Posterior cingulate gyrus (tissue), 11 donors: ENCODE results near the gene TRERF1.
"Not testable (repeated sequence)": the region's sequence is repeated elsewhere in the genome, so short reads cannot be mapped to it uniquely, and the experiment has no call there.

Source experiments
- DNase-seq, 10 donors: peaks; one replicate each; pipeline versions ENCODE4 v3.0.0 to v3.0.0-alpha.2; 2020 to 2021; ENCODE audit warnings: mixed read lengths in 3 of 10
- intact Hi-C: fragments of 100-400 bp; cut with DNase I; formaldehyde crosslinking; loops from one replicate; pipeline ENCODE4 v1.15.1; 2023

Gene TRERF1

DNA sequence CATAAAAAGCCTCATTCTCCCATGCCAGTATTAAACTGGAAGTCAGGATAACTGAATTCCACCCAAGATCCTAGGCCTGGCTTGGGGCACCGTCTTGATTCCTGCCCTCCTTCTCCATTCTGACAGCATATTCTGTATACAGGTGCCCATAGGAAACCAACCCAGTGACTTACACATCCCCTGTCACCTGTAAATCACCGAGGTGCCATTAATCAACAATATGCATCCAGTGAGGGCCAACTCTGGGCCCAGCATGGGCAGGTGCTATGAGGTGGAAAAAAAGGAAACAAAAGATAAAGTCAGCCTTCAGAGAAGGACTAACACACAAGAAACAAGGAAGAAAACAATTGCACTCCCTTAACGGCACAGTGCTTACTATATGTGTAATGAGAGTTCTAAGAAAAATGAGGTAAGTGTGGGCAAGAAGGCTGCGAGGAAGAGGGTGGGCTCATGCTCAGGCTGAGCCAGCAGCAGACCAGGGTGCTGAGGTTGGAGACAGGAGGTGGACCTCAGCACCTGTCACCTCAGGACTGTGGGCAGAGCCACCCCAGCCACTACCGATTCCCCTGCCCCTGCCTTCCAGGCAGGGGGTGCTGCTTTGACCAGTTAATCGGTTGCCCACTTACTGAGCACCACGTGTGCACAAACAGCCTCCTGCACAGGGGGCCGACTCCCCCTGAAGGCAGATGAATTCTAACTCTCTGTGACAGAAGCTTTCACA, 105.9 kb downstream of the TRERF1 start:
- intact Hi-C loops, result no loop called here
- DNase-seq, result no peak

DNA sequence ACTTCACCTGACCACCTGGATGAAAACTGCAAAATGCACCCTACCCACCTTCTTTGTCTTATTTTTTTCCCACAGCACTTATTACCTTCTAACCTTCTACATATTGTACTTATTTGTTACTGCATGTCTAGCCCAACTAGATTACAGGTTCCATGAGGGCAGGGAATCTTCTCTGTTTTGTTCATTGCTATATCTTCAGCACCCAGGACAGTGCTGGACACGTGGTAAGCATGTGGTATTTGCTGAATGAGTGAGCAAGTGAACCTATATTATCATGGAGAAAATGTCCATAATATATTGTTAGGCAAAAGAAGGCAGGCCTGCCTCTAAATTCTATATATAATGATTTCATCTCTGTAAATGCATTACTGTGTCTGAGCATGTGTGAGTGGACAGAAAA, 107.0 kb downstream of the TRERF1 start:
- intact Hi-C loops, result no loop called here
- no peak for DNase-seq

DNA sequence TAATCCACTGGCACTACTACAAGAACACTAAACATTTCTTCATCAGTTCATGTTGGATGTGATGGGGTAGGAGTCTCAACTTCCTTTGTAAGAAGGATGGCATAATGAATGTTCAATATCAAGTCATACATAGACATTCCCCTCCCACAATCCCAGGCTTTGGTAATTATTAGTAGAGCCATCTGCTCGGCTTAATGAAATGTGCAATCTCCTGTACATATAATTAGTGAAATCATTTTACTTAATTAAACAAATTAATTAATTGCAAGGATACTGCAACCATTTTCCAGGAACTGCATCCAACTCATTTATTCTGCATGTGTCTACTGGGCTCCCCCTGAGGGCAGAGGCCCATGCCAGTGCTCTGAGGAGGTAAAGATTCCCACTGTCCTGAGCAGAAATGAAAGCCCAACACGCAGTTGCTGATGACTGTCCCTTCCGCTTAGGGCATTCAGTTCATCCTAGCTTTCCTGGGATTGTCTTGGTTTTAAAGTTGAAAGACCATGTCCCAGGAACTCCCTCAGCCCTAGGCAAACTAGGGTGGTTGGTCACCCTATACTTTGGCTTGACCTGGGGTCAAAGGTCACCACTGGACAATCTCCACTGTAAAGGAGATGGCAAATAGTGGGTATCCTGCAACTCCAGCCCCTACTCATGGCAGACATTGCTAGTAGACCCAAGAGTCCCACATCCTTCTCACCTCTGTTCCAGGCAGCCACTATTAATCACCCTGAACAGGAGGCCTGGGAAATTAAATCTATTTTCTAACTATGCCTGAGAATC, 109.8 kb downstream of the TRERF1 start:
- DNase-seq, result no peak
- intact Hi-C loops, result no loop called here

- intact Hi-C loops, result no loop called here
- DNase-seq, result no peak
Observed at GRCh38 chr6:42341221-42341620, 110.5 kb downstream of the TRERF1 start.

DNA sequence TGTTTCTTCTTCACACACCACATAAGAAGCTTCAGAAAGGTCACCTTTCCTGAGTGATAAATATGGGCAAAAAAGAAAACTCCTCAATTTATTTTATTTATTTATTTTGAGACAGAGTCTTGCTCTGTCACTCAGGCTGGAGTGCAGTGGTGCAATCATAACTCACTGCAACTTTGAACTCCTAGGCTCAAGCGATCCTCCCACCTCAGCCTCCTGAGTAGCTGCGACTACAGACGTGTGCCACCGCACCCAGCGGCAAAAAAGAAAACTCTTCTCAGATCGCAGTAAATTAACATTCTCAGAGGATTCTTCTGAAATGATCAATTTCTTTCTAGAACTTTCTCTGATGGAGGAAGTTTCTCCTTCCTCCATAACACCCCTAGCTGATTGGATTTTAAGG, 111.2 kb downstream of the TRERF1 start:
- DNase-seq, result no peak
- intact Hi-C loops, result no loop called here

DNA sequence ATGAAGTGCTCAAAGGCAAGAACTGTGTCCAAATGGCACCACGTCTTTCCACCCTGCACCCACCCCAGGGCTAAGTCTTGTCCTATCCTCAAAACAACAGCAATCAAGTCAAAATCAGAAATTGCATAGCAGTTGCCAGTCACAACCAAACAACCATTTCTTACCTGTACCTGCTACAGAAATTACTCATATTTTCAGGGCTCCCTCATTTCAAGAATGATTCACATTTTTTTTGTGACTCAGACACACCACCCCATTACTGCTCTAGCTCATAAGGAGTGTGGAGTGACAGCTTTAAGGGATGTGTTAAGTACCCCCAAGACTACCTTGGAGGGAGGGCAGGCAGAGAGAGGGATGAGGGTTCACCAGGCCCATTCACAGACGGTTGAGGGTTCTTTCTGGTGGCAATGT, 111.7 kb downstream of the TRERF1 start:
- intact Hi-C loops, result no loop called here
- no peak for DNase-seq

- no peak for DNase-seq
- intact Hi-C loops, result no loop called here
Observed at GRCh38 chr6:42338744-42339222, 112.9 kb downstream of the TRERF1 start.

DNA sequence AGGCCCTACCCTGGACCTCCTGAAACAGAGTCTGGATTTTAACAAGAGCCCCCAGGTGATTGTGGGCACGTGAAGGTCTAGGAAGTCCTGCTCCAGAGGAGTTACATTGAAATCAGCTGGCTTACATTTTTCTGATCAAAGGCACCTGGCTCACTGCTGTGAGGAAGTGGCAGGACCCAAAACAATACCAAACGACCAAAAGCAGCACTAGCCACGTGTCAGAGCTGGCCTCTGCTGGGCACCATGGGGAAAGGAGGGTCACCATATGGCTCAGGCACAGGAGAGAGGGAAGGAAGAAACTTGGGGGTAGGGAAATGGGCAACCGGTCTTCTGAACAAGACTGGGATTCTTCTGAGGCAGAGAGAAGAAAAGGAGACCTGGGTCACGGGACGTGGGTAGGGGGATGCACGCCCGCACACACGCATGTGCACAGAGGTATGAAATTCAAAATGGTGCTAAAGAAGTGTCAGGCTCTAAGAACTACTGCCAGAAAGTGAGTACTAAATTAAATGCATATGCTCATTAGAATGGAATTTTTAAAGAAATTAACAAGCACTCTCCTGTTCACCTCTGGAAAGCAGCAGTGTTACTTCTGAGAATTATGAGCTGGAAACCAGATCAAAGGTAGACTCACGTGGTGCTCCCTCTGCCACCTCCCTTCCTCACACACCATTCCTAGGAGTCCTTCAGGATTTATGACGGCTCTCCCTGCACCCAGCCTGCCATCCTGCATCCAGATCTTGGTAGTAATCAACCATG, 113.6 kb downstream of the TRERF1 start:
- no peak for DNase-seq
- intact Hi-C loops, result no loop called here

- no peak for DNase-seq
- intact Hi-C loops, result no loop called here
Observed at GRCh38 chr6:42336431-42336830, 115.3 kb downstream of the TRERF1 start.

GRCh38 chr6:42335896-42336295, 115.8 kb downstream of the TRERF1 start:
- intact Hi-C loops, result no loop called here
- DNase-seq, result no peak

DNA sequence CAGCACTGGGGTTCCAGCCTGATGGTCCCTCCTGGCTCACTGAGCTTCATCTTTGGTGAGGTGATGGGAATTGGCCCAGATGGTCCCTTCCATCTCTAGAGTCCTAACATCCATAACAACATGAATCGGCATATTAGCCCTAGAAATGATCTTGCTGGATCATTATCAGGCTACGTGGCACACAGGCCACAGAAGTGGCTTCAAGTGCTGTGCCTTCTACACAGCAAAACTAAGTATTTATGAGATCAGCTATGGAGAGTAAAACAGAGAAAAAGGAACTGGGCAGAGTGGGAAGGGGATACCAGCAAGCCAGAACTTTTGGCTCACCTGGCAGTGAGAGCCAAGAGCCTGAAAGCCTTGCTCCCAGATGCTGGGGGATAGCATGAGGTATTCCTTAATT, 116.9 kb downstream of the TRERF1 start:
- DNase-seq, result no peak
- intact Hi-C loops, result no loop called here

DNA sequence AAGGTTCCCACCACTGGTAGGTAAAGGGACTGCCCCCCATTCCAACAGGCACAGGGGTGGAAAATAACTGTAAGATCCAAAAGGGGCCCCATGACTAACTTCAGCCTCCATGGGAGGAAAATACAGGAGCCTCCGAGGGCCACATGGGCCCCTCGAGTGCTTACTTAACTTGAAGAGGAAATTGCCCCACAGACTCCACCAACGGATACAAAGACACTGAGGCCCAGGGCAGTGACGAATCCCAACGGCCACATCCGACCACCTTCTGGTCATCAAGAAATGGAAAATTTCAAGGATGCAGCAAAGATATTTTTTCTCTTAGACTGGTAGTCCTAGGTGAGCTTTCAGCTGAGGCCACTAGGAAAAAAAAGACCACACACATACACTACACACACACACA, 118.1 kb downstream of the TRERF1 start:
- intact Hi-C loops, result no loop called here
- DNase-seq, result no peak

- intact Hi-C loops, result no loop called here
- DNase-seq, result no peak
Observed at GRCh38 chr6:42332916-42333315, 118.8 kb downstream of the TRERF1 start.

DNA sequence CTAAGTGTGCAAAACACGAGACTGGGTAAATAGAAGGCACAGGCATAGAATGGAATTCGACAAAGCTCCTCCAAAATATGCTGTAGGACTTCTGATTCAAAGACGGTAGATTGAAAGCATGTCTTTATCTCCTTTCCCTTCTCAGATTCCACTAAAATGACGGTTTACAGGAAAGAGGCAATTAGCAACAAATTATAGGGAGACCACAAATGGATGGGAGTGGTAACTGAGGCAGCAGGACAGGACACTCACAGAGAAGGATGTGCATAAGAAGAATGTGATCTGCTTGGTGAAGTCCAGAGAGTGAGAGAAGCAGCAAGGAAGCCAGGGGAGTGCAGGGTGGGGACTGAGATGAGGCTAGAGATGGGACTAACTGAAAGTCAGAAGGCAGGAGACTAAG, 120.7 kb downstream of the TRERF1 start:
- intact Hi-C loops, result no loop called here
- DNase-seq, result no peak

GRCh38 chr6:42326248-42326647, 125.5 kb downstream of the TRERF1 start:
- no peak for DNase-seq
- intact Hi-C loops, result no loop called here

DNA sequence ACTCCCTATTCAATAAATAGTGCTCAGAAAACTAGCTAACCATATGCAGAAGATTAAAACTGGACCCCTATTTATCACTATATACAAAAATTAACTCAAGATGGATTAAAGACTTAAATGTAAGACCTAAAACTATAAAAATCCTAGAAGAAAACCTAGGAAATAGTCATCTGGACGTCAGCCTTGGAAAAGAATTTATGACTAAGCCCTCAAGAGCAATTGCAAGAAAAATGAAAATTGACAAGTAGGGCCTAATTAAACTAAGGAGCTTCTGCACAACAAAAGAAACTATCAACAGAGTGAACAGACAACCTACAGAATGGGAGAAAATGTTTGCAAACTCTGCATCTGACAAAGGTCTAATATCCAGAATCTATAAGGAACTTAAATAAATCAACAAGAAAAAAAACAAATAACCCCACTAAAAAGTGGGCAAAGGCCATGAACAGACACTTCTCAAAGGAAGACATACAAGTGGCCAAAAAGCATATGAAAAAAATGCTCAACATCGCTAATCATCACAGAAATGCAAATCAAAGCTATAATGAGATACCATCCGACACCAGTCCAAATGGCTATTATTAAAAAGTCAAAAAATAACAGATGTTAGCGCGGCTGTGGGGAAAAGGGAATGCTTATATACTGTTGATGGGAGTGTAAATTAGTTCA, 126.9 kb downstream of the TRERF1 start:
- DNase-seq, intact Hi-C loops: not testable (repeated sequence)

DNA sequence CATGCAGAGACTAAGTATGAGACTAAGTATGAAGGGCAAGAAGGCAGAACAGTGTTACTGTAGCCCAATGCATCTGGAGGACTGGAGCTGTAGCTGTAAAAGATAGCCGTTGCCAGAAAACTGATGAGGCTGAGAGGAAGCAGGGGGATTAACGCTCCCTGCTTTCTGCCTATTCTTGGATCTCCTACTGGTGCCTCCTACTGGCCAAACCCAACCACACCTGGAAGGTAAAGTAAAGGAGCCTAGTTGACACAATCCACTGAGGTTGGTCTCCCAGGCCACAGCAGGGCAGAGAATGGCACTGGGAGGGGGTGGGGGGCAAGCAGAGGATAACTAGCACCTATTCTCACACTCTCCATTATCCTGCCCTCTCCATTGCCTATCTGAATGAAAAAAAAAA, 129.1 kb downstream of the TRERF1 start:
- DNase-seq, result no peak
- intact Hi-C loops, result no loop called here

DNA sequence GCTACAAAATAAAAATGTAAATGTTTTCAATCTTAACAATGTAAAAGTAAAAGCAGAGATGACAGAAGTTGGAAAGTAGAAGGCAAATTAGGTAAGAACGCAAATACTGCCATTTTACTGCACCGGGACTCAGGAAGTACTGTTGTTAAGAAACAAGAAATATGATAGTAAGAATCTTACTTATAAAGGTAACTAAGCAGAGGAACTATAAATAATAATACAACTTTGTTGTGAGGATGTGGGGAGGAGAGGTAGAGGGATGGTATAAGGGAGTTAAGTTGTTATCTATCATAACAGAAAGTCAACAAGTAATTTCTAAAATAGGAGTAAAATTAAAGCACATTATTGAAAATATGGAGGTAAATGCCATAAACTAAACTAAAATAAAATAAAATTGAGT, 129.8 kb downstream of the TRERF1 start:
- DNase-seq, result no peak
- intact Hi-C loops, result no loop called here

DNA sequence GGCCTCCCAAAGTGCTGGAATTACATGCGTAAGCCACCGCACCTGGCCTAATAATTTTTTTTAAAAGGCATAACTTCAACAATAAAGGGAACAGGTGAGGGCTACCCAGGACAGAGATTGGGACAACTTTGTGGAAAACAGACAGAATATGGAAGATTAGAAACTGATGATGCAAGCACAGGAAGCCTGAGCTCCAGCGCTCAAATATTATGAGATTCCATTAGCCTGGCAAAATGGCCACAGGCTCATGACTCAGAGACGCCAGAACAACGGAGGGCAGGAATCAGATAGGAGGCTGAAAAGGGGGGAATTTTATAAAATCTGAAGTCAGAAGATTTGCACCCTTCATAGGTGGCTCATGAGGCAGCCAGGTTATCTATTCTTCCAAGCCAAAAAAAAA, 131.0 kb downstream of the TRERF1 start:
- intact Hi-C loops, result no loop called here
- no peak for DNase-seq

DNA sequence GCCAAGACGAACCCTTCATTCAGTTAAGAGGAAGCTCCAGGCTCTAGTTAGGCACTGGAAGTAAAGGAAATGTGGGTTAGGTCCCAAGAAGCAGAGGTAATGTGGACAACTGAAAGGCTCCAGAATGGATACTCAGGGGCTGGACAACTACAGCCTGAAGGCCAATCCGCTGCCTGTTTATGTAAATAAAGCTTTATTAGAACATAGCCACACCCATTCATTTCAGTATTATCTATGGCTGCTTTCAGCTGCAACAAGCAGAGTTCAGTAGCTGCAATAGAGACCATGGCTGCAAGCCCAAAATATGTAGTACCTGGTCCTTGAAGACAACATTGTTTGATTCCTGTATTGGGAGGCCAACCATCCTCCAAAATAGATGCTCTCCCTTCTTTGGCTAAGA, 133.2 kb downstream of the TRERF1 start:
- DNase-seq, result no peak

GRCh38 chr6:42316981-42317380, 134.7 kb downstream of the TRERF1 start:
- intact Hi-C loops, result no loop called here

More for the DNA sequence above, 133.2 kb downstream of the TRERF1 start:
- intact Hi-C loops, result no loop called here

More at GRCh38 chr6:42316981-42317380, 134.7 kb downstream of the TRERF1 start:
- DNase-seq, result no peak
